HCT116 (cell line): Measurements from ENCODE around the gene HS6ST3. TPM values are rescaled to one million over a fixed set of nuclear protein-coding genes. Genes with fewer than 3 reads are reported as not detected.

Experiments used
- ATAC-seq: fragments of 200-7000 bp; cut with Tn5 transposase; 2 replicates; pipeline ENCODE4 v1.9.1; 2020; ENCODE audit warnings: mild to moderate bottlenecking, moderate library complexity
- BruUV-seq: library from RNA; stranded (reverse); fragments of 400-500 nt; replicated peaks from 2 replicates; lab custom pipeline; 2021; lab: Mats Ljungman, UMichigan
- CTCF ChIA-PET: fragments of 300-600 bp; sonication (Branson Sonifier 250); formaldehyde crosslinking; loops from one replicate; lab custom pipeline; 2021; ENCODE audit warnings: antibody characterized with exemption; lab: Charles Lee
- POLR2A ChIA-PET: fragments of 300-600, 350-600 bp; sonication (Branson Sonifier 250); formaldehyde crosslinking; loops from one replicate; lab custom pipeline; 2021; ENCODE audit warnings: antibody characterized with exemption; lab: Charles Lee
- RAD21 ChIA-PET, 2 experiments: fragments of 300-600 bp; sonication (Branson Sonifier 250); formaldehyde crosslinking; loops; one replicate each; lab custom pipeline; 2023; ENCODE audit warnings: low total read pairs in 2 of 2; ENCODE audit not compliant: uncharacterized antibody in 2 of 2, unreplicated experiment in 2 of 2, low non-redundant PET in 1 of 2; lab: Charles Lee
- DNase-seq: peaks from one replicate; pipeline ENCODE4 v3.0.0-alpha.2; 2010; ENCODE audit warnings: low read depth, low spot score
- H2AFZ ChIP-seq: fragments of 200-600 bp; shearing (Covaris generic), sonication (generic); 2 replicates; pipeline ENCODE4 v1.6.1; 2017; ENCODE audit warnings: low read depth, mixed run types, mixed read lengths, antibody characterized with exemption, low read length; ENCODE audit not compliant: poor library complexity, severe bottlenecking
- H3K27ac ChIP-seq: 2 replicates; pipeline ENCODE4 v1.5.1; 2012; ENCODE audit warnings: low read depth, low read length
- H3K27me3 ChIP-seq: fragments of 200-600 bp; sonication (generic); 2 replicates; pipeline ENCODE4 v1.6.1; 2016; ENCODE audit warnings: mixed run types, low read length, mixed read lengths; ENCODE audit not compliant: insufficient read depth
- H3K36me3 ChIP-seq, 2 experiments: fragments of 200-500 bp in 1 of 2; fragments of 200-600 bp in 1 of 2; sonication (Bioruptor generic) in 1 of 2; sonication (generic) in 1 of 2; 2 replicates each; pipeline versions ENCODE4 v1.5.1 to v1.6.1; 2014 to 2016; ENCODE audit warnings: low read length in 2 of 2, inconsistent platforms in 1 of 2, mixed read lengths in 1 of 2, mixed run types in 1 of 2; ENCODE audit not compliant: insufficient read depth in 2 of 2, control insufficient read depth in 1 of 2
- H3K4me1 ChIP-seq, 2 experiments: fragments of 200-600 bp in 1 of 2; sonication (generic) in 1 of 2; 2 replicates each; pipeline versions ENCODE4 v1.5.1 to v1.6.1; 2012 to 2017; ENCODE audit warnings: low read length in 2 of 2, inconsistent platforms in 1 of 2, mild to moderate bottlenecking in 1 of 2, mixed read lengths in 1 of 2, mixed run types in 1 of 2, moderate library complexity in 1 of 2; ENCODE audit not compliant: insufficient read depth in 2 of 2, control insufficient read depth in 1 of 2
- H3K4me2 ChIP-seq: fragments of 200-600 bp; sonication (generic); 2 replicates; pipeline ENCODE4 v1.6.1; 2017; ENCODE audit warnings: mixed run types, low read length, mixed read lengths
- H3K4me3 ChIP-seq, 2 experiments: fragments of 200-600 bp in 1 of 2; sonication (generic) in 1 of 2; replicated peaks in 1 of 2; 2 replicates each; pipeline ENCODE4 v1.5.1; 2011 to 2016; ENCODE audit warnings: low read length in 2 of 2, control low read depth in 1 of 2, low read depth in 1 of 2, mild to moderate bottlenecking in 1 of 2, mixed read lengths in 1 of 2, mixed run types in 1 of 2
- H3K79me2 ChIP-seq: fragments of 200-600 bp; sonication (generic); 2 replicates; pipeline ENCODE4 v1.6.1; 2017; ENCODE audit warnings: mild to moderate bottlenecking, mixed run types, low read length, moderate library complexity, mixed read lengths; ENCODE audit not compliant: insufficient read depth
- H3K9ac ChIP-seq: fragments of 200-600 bp; sonication (generic); 2 replicates; pipeline ENCODE4 v1.6.1; 2016; ENCODE audit warnings: low read length, mixed read lengths
- H3K9me2 ChIP-seq: fragments of 200-600 bp; sonication (generic), shearing (Covaris generic); 2 replicates; pipeline ENCODE4 v1.6.1; 2017; ENCODE audit warnings: mixed run types, mild to moderate bottlenecking, moderate library complexity; ENCODE audit not compliant: insufficient read depth
- H3K9me3 ChIP-seq, 2 experiments: fragments of 200-500 bp in 1 of 2; fragments of 200-600 bp in 1 of 2; sonication (Bioruptor generic) in 1 of 2; sonication (generic) in 1 of 2; 2 replicates each; pipeline ENCODE4 v1.6.1; 2014 to 2017; ENCODE audit warnings: low read length in 2 of 2, mixed read lengths in 2 of 2, inconsistent platforms in 1 of 2, low read depth in 1 of 2, mild to moderate bottlenecking in 1 of 2, mixed run types in 1 of 2, moderate library complexity in 1 of 2; ENCODE audit not compliant: control insufficient read depth in 1 of 2, insufficient read depth in 1 of 2
- H4K20me1 ChIP-seq: fragments of 200-600 bp; sonication (generic), shearing (Covaris generic); 2 replicates; pipeline ENCODE4 v1.6.1; 2017; ENCODE audit warnings: mixed run types, mild to moderate bottlenecking, moderate library complexity; ENCODE audit not compliant: insufficient read depth
- ATF3 ChIP-seq: IDR thresholded peaks from 2 replicates; pipeline ENCODE4 v1.6.1; 2012
- CBX3 ChIP-seq: IDR thresholded peaks from 2 replicates; pipeline ENCODE4 v1.6.1; 2012; ENCODE audit warnings: low read depth
- CEBPB ChIP-seq: IDR thresholded peaks from 2 replicates; pipeline ENCODE4 v1.6.1; 2012; ENCODE audit warnings: low read depth
- CTCF ChIP-seq, 3 experiments: fragments of 200-600 bp in 1 of 3; sonication (generic) in 1 of 3; IDR thresholded peaks in 2 of 3; conservative IDR thresholded peaks in 1 of 3; 2 replicates each; pipeline ENCODE4 v1.5.1; 2012 to 2017; ENCODE audit warnings: low read depth in 2 of 3, low read length in 2 of 3, antibody characterized with exemption in 1 of 3, borderline replicate concordance in 1 of 3, control low read depth in 1 of 3, mild to moderate bottlenecking in 1 of 3, mixed read lengths in 1 of 3, mixed run types in 1 of 3, moderate library complexity in 1 of 3; ENCODE audit not compliant: insufficient read depth in 1 of 3
- ELF1 ChIP-seq: IDR thresholded peaks from 2 replicates; pipeline ENCODE4 v1.6.1; 2012; ENCODE audit warnings: low read depth, borderline replicate concordance
- EZH2phosphoT487 ChIP-seq: fragments of 200-600 bp; IDR thresholded peaks from 2 replicates; pipeline ENCODE4 v1.6.1; 2018; ENCODE audit warnings: antibody characterized with exemption, borderline replicate concordance
- JUND ChIP-seq: IDR thresholded peaks from 2 replicates; pipeline ENCODE4 v1.6.1; 2012
- MAX ChIP-seq: IDR thresholded peaks from 2 replicates; pipeline ENCODE4 v1.6.1; 2012
- POLR2A ChIP-seq: IDR thresholded peaks from 2 replicates; pipeline ENCODE4 v1.7.0; 2011; ENCODE audit warnings: borderline replicate concordance; ENCODE audit not compliant: insufficient read depth, insufficient read length; ENCODE audit errors: extremely low read depth
- POLR2AphosphoS5 ChIP-seq: IDR thresholded peaks from 2 replicates; pipeline ENCODE4 v1.6.1; 2011; ENCODE audit warnings: mild to moderate bottlenecking, low read depth, low read length, moderate library complexity
- RAD21 ChIP-seq: IDR thresholded peaks from 2 replicates; pipeline ENCODE4 v1.6.1; 2012; ENCODE audit warnings: low read depth, mild to moderate bottlenecking
- SP1 ChIP-seq: IDR thresholded peaks from 2 replicates; pipeline ENCODE4 v1.6.1; 2012; ENCODE audit warnings: low read depth
- TCF7L2 ChIP-seq: IDR thresholded peaks from 2 replicates; pipeline ENCODE4 v1.7.0; 2011; ENCODE audit warnings: borderline replicate concordance, inconsistent platforms; ENCODE audit not compliant: insufficient read depth, insufficient read length; ENCODE audit errors: extremely low read depth
- YY1 ChIP-seq: IDR thresholded peaks from 2 replicates; pipeline ENCODE4 v1.6.1; 2011; ENCODE audit warnings: low read length, low read depth, moderate library complexity, mild to moderate bottlenecking; ENCODE audit not compliant: insufficient replicate concordance; ENCODE audit errors: extremely low read depth
- ZNF274 ChIP-seq: fragments of 200-500 bp; sonication (Bioruptor generic); IDR thresholded peaks from 2 replicates; pipeline ENCODE4 v1.6.1; 2014; ENCODE audit warnings: mild to moderate bottlenecking, low read depth, low read length, inconsistent platforms
- intact Hi-C: fragments of 100-400 bp; cut with micrococcal nuclease; formaldehyde crosslinking; loops from 2 replicates; pipeline ENCODE4 v1.10.0; 2022
- total RNA-seq: library from RNA; stranded (reverse); gene quantifications from one replicate; pipeline ENCODE4 v1.2.1, GENCODE V29; 2021; ENCODE audit not compliant: unreplicated experiment
- TF ChIP-seq, protein P1 (sequence below): IDR thresholded peaks from 2 replicates; pipeline ENCODE4 v1.6.1; 2011; ENCODE audit warnings: mild to moderate bottlenecking, low read length, moderate library complexity; ENCODE audit not compliant: insufficient replicate concordance; ENCODE audit errors: extremely low read depth

Gene HS6ST3
- total RNA-seq, 1 experiment from 2014 or later = 0.10 TPM

GRCh38 chr13:96109125-96109524 lies 19.2 kb downstream of the HS6ST3 start:
- ATAC-seq = no peak
- H3K9me2 ChIP-seq = no peaks in the 10 kb centered on the region
- intact Hi-C loops = no loop called here
- RAD21 ChIA-PET = no interaction called here
- no TSS peak for BruUV-seq
- H3K9me3 ChIP-seq = no peaks in the 10 kb centered on the region
- no peak overlapping the region for H3K27ac ChIP-seq
- CTCF ChIA-PET = no interaction called here
- DNase-seq = no peak
- no peaks in the 10 kb centered on the region for H4K20me1 ChIP-seq
- no peak overlapping the region for H3K9ac ChIP-seq
- no peaks in the 10 kb centered on the region for H3K79me2 ChIP-seq
- no peaks in the 10 kb centered on the region for H3K27me3 ChIP-seq
- no peaks in the 10 kb centered on the region for H3K4me1 ChIP-seq
- no peak overlapping the region for H3K4me2 ChIP-seq
- H3K4me3 ChIP-seq = no peak overlapping the region
- no peak for TF ChIP-seq MAX
- TF ChIP-seq TCF7L2 = no peak
- TF ChIP-seq CBX3 = no peak
- TF ChIP-seq YY1 = no peak
- no peak for TF ChIP-seq CEBPB
- no peak for TF ChIP-seq POLR2A
- TF ChIP-seq POLR2AphosphoS5 = no peak
- no peak for TF ChIP-seq ATF3
- no peak for TF ChIP-seq SP1
- TF ChIP-seq, protein P1, sequence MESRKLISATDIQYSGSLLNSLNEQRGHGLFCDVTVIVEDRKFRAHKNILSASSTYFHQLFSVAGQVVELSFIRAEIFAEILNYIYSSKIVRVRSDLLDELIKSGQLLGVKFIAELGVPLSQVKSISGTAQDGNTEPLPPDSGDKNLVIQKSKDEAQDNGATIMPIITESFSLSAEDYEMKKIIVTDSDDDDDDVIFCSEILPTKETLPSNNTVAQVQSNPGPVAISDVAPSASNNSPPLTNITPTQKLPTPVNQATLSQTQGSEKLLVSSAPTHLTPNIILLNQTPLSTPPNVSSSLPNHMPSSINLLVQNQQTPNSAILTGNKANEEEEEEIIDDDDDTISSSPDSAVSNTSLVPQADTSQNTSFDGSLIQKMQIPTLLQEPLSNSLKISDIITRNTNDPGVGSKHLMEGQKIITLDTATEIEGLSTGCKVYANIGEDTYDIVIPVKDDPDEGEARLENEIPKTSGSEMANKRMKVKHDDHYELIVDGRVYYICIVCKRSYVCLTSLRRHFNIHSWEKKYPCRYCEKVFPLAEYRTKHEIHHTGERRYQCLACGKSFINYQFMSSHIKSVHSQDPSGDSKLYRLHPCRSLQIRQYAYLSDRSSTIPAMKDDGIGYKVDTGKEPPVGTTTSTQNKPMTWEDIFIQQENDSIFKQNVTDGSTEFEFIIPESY = no peak
- no peak for TF ChIP-seq CTCF (IDR thresholded peaks at IDR 0.05 in 2 of 3, conservative IDR thresholded peaks at IDR 0.05 in 1 of 3; ENCODE audit: borderline replicate concordance in 1 of 3, insufficient read depth in 1 of 3, low read depth in 2 of 3, low read length in 2 of 3)
- TF ChIP-seq ELF1 = no peak
- TF ChIP-seq EZH2phosphoT487 = no peak
- TF ChIP-seq RAD21 = no peak
- TF ChIP-seq ZNF274 = no peak
- TF ChIP-seq JUND = no peak
- POLR2A ChIA-PET = no interaction called here
- H2AFZ ChIP-seq = no peak overlapping the region
- no peaks in the 10 kb centered on the region for H3K36me3 ChIP-seq
